Stomach (tissue), 9 donors: Measurements from ENCODE around the gene TMED3. TPM values are rescaled to one million over a fixed set of nuclear protein-coding genes. Genes with fewer than 3 reads are reported as not detected.

Source experiments
- DNase-seq, 2 donors: peaks; one replicate each; pipeline versions ENCODE4 v3.0.0 to v3.0.0-alpha.2; 2013 to 2019
- H3K27ac ChIP-seq, 5 donors: fragments of 200-600 bp in 4 of 5; sonication (generic) in 4 of 5; one replicate each; pipeline ENCODE4 v1.5.1; 2013 to 2019; ENCODE audit warnings: mild to moderate bottlenecking in 1 of 5, moderate library complexity in 1 of 5
- H3K27me3 ChIP-seq, 3 donors: fragments of 200-600 bp; sonication (generic); one replicate each; pipeline ENCODE4 v1.5.1; 2017 to 2019; ENCODE audit warnings: mixed run types in 1 of 3
- H3K36me3 ChIP-seq, 4 donors: fragments of 200-600 bp; sonication (generic); 1 replicate in 3 of 4; 2 replicates in 1 of 4; pipeline ENCODE4 v1.5.1; 2016 to 2019
- H3K4me1 ChIP-seq, 4 donors: fragments of 200-600 bp; sonication (generic); one replicate each; pipeline ENCODE4 v1.5.1; 2016 to 2019
- H3K4me3 ChIP-seq, 4 donors: fragments of 200-600 bp; sonication (generic) in 3 of 4; one replicate each; pipeline ENCODE4 v1.5.1; 2016 to 2019; ENCODE audit warnings: mild to moderate bottlenecking in 1 of 4
- H3K9me3 ChIP-seq, 4 donors: fragments of 200-600 bp; sonication (generic); one replicate each; pipeline ENCODE4 v1.5.1; 2016 to 2019
- CTCF ChIP-seq, 7 experiments: fragments of 450-650 bp in 4 of 7; fragments of 200-600 bp in 3 of 7; sonication (generic) in 3 of 7; IDR thresholded peaks; one replicate each; pipeline ENCODE4 v1.5.1; 2016 to 2019; ENCODE audit warnings: antibody characterized with exemption in 7 of 7, control low read depth in 2 of 7, mild to moderate bottlenecking in 1 of 7
- EP300 ChIP-seq: sonication (generic); formaldehyde crosslinking; IDR thresholded peaks from one replicate; pipeline ENCODE4 v1.6.1; 2017; ENCODE audit warnings: antibody characterized with exemption
- POLR2A ChIP-seq, 4 donors: fragments of 450-650 bp; IDR thresholded peaks; one replicate each; pipeline ENCODE4 v1.6.1; 2016; ENCODE audit warnings: antibody characterized with exemption in 4 of 4, control low read depth in 2 of 4, mild to moderate bottlenecking in 1 of 4, moderate library complexity in 1 of 4
- POLR2AphosphoS5 ChIP-seq, 3 donors: sonication (generic); formaldehyde crosslinking; IDR thresholded peaks; one replicate each; pipeline ENCODE4 v1.6.1; 2016; ENCODE audit warnings: antibody characterized with exemption in 3 of 3
- WGBS, 5 donors: extraction: QIAGEN DNeasy Blood & Tissue Kit in 3 of 5; methylation state at CpG; one replicate each; pipeline versions ENCODE4 v1.1.5 to v1.1.7; 2013 to 2018; 5-methylcytosine and 5-hydroxymethylcytosine counted together
- intact Hi-C: fragments of 100-400 bp; cut with DNase I; formaldehyde crosslinking; loops from one replicate; pipeline ENCODE4 v1.15.1; 2023; ENCODE audit warnings: low total_unique reads
- polyA plus RNA-seq, 3 donors: library from polyadenylated mRNA; stranded (reverse); fragments of 200-250 nt; gene quantifications; one replicate each; pipeline ENCODE4 v1.2.3, GENCODE V29; 2013
- total RNA-seq, 5 donors: library from RNA; depleted of rRNA; stranded (reverse); fragments of >200 nt; gene quantifications; one replicate each; pipeline versions ENCODE4 v1.1.0 to v1.2.3, GENCODE V29; 2014 to 2016
- donor health status: healthy with polysubstance abuse.
- donor health status: Bipolar disorder and iron deficiency.
- donor health status: healthy.

TMED3 gene
- total and polyA plus RNA-seq, 8 donors: 29.0 to 250 (median 94.5) TPM

- TF ChIP-seq CTCF (IDR thresholded peaks at IDR 0.05) (no peak), EP300 (no peak), POLR2AphosphoS5 (IDR thresholded peaks at IDR 0.05) (no peak), POLR2A (IDR thresholded peaks at IDR 0.05) (no peak)
- peaks cover 0 to 6% (median 0%) of the 10 kb centered on the region in 4 donors for H3K36me3 ChIP-seq
- no peak overlapping the region for H3K4me3 ChIP-seq
- H3K27me3 ChIP-seq: no peaks in the 10 kb centered on the region
- no peak overlapping the region for H3K27ac ChIP-seq
- WGBS, 5 donors: 40 to 66% (median 53%) methylated on average over 5 of the region's 5 CpGs
- intact Hi-C loops: no loop called here
- no peaks in the 10 kb centered on the region for H3K9me3 ChIP-seq
- H3K4me1 ChIP-seq: no peaks in the 10 kb centered on the region
- DNase-seq: peak in 1 of 2 donors; percentile 69
Observed at GRCh38 chr15:79332824-79333510, 22.1 kb downstream of the TMED3 start.

DNA sequence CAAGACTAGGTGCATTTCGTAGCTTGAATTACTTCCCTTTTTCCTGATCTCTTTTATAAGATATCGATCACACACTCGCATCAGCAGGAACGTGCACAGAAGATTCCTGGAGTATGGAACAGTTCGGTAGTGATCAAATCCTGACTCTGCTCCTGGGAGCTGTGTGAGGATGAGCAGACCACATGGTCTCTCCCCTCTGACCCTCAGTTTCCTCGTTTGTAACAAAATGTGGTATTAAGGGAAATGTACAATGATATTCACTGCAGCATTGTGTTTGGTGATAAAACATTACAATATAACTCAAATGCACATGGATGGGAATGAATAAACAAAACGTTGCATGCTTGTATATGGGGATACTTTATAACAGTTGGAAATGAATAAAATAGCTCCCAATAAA lies 26.7 kb downstream of the TMED3 start:
- intact Hi-C loops: no loop called here
- 65 to 80% (median 69%) methylated on average over 7 of the region's 7 CpGs for WGBS, 5 donors

GRCh38 chr15:79339588-79340314 lies 28.8 kb downstream of the TMED3 start:
- intact Hi-C loops: no loop called here
- peak in 1 of 2 donors; percentile 66 for DNase-seq
- WGBS, 5 donors: 74 to 80% (median 76%) methylated on average over 3 of the region's 3 CpGs
- H3K4me3 ChIP-seq: no peak overlapping the region
- no peaks in the 10 kb centered on the region for H3K36me3 ChIP-seq
- no peaks in the 10 kb centered on the region for H3K27me3 ChIP-seq
- H3K27ac ChIP-seq: no peak overlapping the region
- H3K4me1 ChIP-seq: no peaks in the 10 kb centered on the region
- H3K9me3 ChIP-seq: no peaks in the 10 kb centered on the region
- TF ChIP-seq POLR2AphosphoS5 (IDR thresholded peaks at IDR 0.05) (no peak), CTCF (IDR thresholded peaks at IDR 0.05) (peak in 5 of 7 experiments; percentile 56 to 71 (median 58))

More for the DNA sequence above, 26.7 kb downstream of the TMED3 start:
- DNase-seq: no peak
- no peaks in the 10 kb centered on the region for H3K9me3 ChIP-seq
- no peak overlapping the region for H3K27ac ChIP-seq
- no peak overlapping the region for H3K4me3 ChIP-seq
- no peaks in the 10 kb centered on the region for H3K4me1 ChIP-seq
- no peaks in the 10 kb centered on the region for H3K27me3 ChIP-seq
- no peaks in the 10 kb centered on the region for H3K36me3 ChIP-seq
- TF ChIP-seq POLR2A (IDR thresholded peaks at IDR 0.05) (no peak), CTCF (IDR thresholded peaks at IDR 0.05) (no peak), POLR2AphosphoS5 (IDR thresholded peaks at IDR 0.05) (no peak), EP300 (no peak)

- Histone ChIP-seq H3K27me3 (no peaks in the 10 kb centered on the region), H3K4me1 (no peaks in the 10 kb centered on the region), H3K27ac (no peak overlapping the region), H3K4me3 (no peak overlapping the region), H3K9me3 (no peaks in the 10 kb centered on the region), H3K36me3 (no peaks in the 10 kb centered on the region)
- no peak for DNase-seq
- intact Hi-C loops: no loop called here
- TF ChIP-seq CTCF (IDR thresholded peaks at IDR 0.05) (peak in 1 of 7 experiments; percentile 3), POLR2AphosphoS5 (IDR thresholded peaks at IDR 0.05) (no peak)
- WGBS, 5 donors: 44 to 60% (median 54%) methylated on average over 5 of the region's 5 CpGs
Observed at GRCh38 chr15:79340315-79340602, 29.3 kb downstream of the TMED3 start.
